Endothelial cell of umbilical vein (primary cell): ENCODE data around the gene LRRC8E.

Experiments used
- CTCF ChIP-seq, 2 donors: IDR thresholded peaks; 1 replicate in 1 of 2; 2 replicates in 1 of 2; pipeline ENCODE4 v1.5.1; 2011; ENCODE audit warnings: low read length in 2 of 2, mild to moderate bottlenecking in 2 of 2, moderate library complexity in 2 of 2, control low read depth in 1 of 2, inconsistent platforms in 1 of 2, low read depth in 1 of 2; ENCODE audit not compliant: insufficient read depth in 1 of 2; ENCODE audit errors: extremely low read depth in 1 of 2
- EZH2 ChIP-seq: IDR thresholded peaks from 2 replicates; pipeline ENCODE4 v1.6.1; 2012; ENCODE audit warnings: borderline replicate concordance, low read depth, mild to moderate bottlenecking, moderate library complexity, low read length, inconsistent platforms; ENCODE audit not compliant: severe bottlenecking
- FOS ChIP-seq: IDR thresholded peaks from 2 replicates; pipeline ENCODE4 v1.6.1; 2011; ENCODE audit warnings: mild to moderate bottlenecking, low read length, moderate library complexity, borderline replicate concordance; ENCODE audit not compliant: insufficient read depth
- GATA2 ChIP-seq: IDR thresholded peaks from 2 replicates; pipeline ENCODE4 v1.7.0; 2011; ENCODE audit warnings: low read depth, mild to moderate bottlenecking, moderate library complexity, mixed read lengths, low read length; ENCODE audit not compliant: insufficient read length, insufficient read depth
- JUN ChIP-seq: IDR thresholded peaks from 2 replicates; pipeline ENCODE4 v1.6.1; 2011; ENCODE audit warnings: borderline replicate concordance, low read depth; ENCODE audit not compliant: insufficient read length, insufficient read depth
- MAX ChIP-seq: IDR thresholded peaks from 2 replicates; pipeline ENCODE4 v1.6.1; 2011; ENCODE audit not compliant: insufficient read depth, insufficient read length
- MYC ChIP-seq: IDR thresholded peaks from one replicate; pipeline ENCODE4 v1.6.1; 2011; ENCODE audit warnings: mild to moderate bottlenecking, low read depth, low read length
- POLR2A ChIP-seq: IDR thresholded peaks from 2 replicates; pipeline ENCODE4 v1.6.1; 2012; ENCODE audit warnings: low read depth, mild to moderate bottlenecking, control low read depth, low read length
- POLR2AphosphoS5 ChIP-seq: IDR thresholded peaks from 2 replicates; pipeline ENCODE4 v1.6.1; 2012; ENCODE audit warnings: low read depth, mild to moderate bottlenecking, control low read depth, low read length, moderate library complexity; ENCODE audit not compliant: insufficient read depth

GRCh38 chr19:7908078-7908699 lies 19.9 kb downstream of the LRRC8E start:
- TF ChIP-seq POLR2A (no peak), POLR2AphosphoS5 (no peak), CTCF (IDR thresholded peaks at IDR 0.05; ENCODE audit: extremely low read depth in 1 of 2, insufficient read depth in 1 of 2, low read depth in 1 of 2, low read length in 2 of 2) (no peak), FOS (no peak), EZH2 (no peak), JUN (no peak), GATA2 (no peak), MAX (no peak), MYC (no peak)
